Vagina (tissue), 2 donors: ENCODE data around the gene NCF4.

ENCODE experiments used
- CTCF ChIP-seq, 3 experiments: fragments of 450-650 bp in 2 of 3; fragments of 200-600 bp in 1 of 3; sonication (generic) in 1 of 3; IDR thresholded peaks; one replicate each; pipeline ENCODE4 v1.5.1; 2017 to 2019; ENCODE audit warnings: antibody characterized with exemption in 3 of 3, mild to moderate bottlenecking in 2 of 3, moderate library complexity in 2 of 3
- POLR2A ChIP-seq, 2 donors: fragments of 450-650 bp; IDR thresholded peaks; one replicate each; pipeline ENCODE4 v1.6.1; 2017; ENCODE audit warnings: antibody characterized with exemption in 2 of 2, mild to moderate bottlenecking in 2 of 2, moderate library complexity in 2 of 2
- POLR2AphosphoS5 ChIP-seq, 2 donors: sonication (generic); formaldehyde crosslinking; IDR thresholded peaks; one replicate each; pipeline ENCODE4 v1.9.0; 2017; ENCODE audit warnings: antibody characterized with exemption in 2 of 2, mild to moderate bottlenecking in 2 of 2, low read depth in 1 of 2; ENCODE audit not compliant: insufficient read depth in 1 of 2

- peak; percentile 19 to 46 (median 38) for TF ChIP-seq CTCF (IDR thresholded peaks at IDR 0.05)
- TF ChIP-seq POLR2A (IDR thresholded peaks at IDR 0.05) = no peak
- TF ChIP-seq POLR2AphosphoS5 (IDR thresholded peaks at IDR 0.05; ENCODE audit: insufficient read depth in 1 of 2, low read depth in 1 of 2) = peak; percentile 25 to 71
Observed at GRCh38 chr22:36873614-36874308, 13.0 kb downstream of the NCF4 start.
